Fibroblast of mammary gland (primary cell): ENCODE results near the gene CLDN3.

Experiments
- DNase-seq: peaks from one replicate; pipeline ENCODE4 v3.0.0-alpha.2; 2010; ENCODE audit warnings: low read depth
- H3K4me3 ChIP-seq: 2 replicates; pipeline ENCODE4 v1.5.1; 2011; ENCODE audit warnings: low read depth, mild to moderate bottlenecking, low read length, moderate library complexity; ENCODE audit not compliant: control insufficient read depth
- TF ChIP-seq, protein P1 (sequence below): conservative IDR thresholded peaks from 2 replicates; pipeline ENCODE4 v1.5.1; 2011; ENCODE audit warnings: low read depth, low read length, inconsistent platforms; ENCODE audit not compliant: control insufficient read depth, insufficient read depth

The CLDN3 gene

DNA sequence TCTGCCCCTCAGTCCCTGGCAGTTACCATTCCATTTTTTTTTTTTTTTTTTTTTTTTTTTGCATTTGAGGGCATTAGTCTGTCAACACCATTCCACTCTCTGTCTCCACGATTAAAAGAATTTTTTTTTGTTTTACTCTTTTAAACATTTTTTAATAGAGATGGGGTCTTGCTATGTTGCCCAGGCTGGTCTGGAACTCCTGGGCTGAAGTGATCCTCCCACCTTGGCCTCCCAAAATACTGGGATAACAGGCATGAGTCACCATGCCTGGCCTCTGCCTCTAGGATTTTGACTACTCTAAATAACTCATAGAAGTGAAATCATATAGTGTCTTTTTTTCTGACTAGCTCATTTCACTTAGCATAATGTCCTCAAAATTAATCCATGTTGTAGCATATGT is 16.5 kb upstream of the CLDN3 start:
- no peak for DNase-seq
- TF ChIP-seq, protein P1, sequence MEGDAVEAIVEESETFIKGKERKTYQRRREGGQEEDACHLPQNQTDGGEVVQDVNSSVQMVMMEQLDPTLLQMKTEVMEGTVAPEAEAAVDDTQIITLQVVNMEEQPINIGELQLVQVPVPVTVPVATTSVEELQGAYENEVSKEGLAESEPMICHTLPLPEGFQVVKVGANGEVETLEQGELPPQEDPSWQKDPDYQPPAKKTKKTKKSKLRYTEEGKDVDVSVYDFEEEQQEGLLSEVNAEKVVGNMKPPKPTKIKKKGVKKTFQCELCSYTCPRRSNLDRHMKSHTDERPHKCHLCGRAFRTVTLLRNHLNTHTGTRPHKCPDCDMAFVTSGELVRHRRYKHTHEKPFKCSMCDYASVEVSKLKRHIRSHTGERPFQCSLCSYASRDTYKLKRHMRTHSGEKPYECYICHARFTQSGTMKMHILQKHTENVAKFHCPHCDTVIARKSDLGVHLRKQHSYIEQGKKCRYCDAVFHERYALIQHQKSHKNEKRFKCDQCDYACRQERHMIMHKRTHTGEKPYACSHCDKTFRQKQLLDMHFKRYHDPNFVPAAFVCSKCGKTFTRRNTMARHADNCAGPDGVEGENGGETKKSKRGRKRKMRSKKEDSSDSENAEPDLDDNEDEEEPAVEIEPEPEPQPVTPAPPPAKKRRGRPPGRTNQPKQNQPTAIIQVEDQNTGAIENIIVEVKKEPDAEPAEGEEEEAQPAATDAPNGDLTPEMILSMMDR = no peak
- no peak overlapping the region for H3K4me3 ChIP-seq

DNA sequence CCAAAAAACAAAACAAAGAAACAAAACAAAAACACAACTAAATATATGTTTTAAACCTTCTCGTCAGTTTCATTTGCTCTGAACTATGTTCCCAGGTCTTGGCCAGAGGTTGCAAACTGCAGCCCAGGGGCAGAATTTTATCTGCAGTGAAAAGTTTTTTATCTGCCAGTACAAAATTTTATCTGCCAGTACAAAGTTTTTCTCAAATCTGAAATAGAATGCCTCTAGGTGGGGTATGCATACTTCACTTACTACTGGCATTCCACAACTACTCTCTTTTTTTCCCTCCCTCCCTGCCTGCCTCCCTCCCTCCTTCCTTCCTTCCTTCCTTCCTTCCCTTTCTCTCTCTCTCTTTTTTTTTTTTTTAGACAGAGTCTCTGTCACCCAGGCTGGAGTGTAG is 9.4 kb upstream of the CLDN3 start:
- H3K4me3 ChIP-seq = no peak overlapping the region
- TF ChIP-seq, protein P1 = no peak
- DNase-seq = no peak

DNA sequence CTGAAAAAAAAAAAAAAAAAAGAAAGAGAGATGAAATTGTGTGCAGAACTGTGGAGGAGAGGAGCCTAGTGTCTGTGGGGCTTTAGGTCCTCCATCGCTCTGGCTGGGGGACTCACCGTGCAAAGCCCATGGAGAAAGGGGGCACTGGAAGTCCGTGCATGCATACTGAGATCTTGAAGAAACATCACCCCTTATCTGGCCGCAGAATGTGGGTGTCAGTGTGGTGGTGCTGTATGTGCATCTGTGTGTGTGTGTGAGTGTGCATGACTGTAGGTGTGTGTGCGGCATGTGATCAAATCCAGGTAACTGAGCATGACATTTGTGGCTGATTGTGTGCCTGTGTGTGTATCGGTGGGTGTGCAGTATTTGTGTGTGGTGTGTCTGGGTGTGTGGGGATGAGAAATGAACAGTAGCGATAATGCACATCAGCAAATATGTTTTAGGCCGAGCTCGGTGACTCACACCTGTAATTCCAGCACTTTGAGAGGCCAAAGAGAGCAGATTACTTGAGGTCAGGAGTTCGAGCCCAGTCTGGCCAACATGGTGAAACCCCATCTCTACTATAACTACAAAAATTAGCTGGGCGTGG is 8.8 kb upstream of the CLDN3 start:
- no peak overlapping the region for H3K4me3 ChIP-seq
- DNase-seq = no peak
- TF ChIP-seq, protein P1 = no peak

DNA sequence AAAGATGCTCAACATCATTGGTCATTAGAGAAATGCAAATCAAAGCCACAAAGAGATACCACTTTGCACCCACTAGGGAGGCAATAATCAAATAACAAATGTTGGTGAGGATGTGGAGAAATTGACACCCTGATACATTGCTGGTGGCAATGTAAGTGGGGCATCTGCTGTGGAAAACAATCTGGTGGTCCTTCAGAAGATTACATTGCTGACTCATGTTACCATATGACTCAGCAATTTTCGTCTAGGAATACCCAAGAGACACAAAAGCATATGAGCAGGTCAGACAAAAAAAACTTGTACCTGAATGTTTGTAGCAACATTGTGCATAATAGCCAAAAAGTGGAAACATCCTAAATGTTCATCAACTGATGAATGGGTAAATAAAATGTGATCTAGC is 4.9 kb upstream of the CLDN3 start:
- H3K4me3 ChIP-seq = no peak overlapping the region
- DNase-seq = peak; percentile 62
- TF ChIP-seq, protein P1 = no peak

DNA sequence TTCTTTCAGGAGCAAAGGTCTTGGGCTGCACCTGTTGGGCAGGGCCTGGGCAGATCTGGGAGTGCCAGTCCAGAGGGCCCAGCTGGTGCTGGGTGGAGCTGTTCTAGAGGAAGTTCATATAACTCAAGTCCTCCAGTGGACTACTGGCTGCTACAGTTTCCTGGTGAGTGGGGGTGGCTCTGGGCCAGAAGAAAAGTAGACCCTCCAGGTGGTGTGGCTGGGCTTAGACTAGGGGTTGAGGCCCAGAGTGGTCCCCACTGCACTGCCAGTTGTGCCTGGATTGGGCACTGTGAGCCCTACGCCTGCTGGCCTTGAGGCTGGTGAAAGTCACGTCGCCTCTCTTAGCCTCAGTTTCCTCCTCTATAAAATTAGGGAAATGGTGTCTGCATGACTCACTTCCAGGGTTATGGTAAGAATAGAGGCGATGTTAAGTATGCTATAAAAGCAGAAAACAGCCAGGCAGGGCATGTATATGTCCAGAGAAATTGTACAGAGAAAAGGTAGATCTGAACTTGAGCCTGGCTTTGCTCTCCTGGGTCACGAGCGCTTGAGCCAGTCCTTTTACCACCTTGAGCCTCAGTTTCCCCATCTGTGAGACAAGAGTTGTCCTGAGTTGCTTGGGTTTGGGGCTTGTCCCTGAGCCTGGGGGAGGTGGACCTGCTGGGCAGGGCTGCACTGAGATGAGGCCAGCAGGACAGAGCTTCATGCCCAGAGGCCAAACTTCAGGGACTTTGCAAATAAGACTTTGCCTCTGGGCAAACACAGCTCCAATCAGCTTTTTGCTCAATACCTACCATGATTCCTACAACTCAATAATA is 3.8 kb upstream of the CLDN3 start:
- H3K4me3 ChIP-seq = no peak overlapping the region
- no peak for DNase-seq
- TF ChIP-seq, protein P1 = no peak

DNA sequence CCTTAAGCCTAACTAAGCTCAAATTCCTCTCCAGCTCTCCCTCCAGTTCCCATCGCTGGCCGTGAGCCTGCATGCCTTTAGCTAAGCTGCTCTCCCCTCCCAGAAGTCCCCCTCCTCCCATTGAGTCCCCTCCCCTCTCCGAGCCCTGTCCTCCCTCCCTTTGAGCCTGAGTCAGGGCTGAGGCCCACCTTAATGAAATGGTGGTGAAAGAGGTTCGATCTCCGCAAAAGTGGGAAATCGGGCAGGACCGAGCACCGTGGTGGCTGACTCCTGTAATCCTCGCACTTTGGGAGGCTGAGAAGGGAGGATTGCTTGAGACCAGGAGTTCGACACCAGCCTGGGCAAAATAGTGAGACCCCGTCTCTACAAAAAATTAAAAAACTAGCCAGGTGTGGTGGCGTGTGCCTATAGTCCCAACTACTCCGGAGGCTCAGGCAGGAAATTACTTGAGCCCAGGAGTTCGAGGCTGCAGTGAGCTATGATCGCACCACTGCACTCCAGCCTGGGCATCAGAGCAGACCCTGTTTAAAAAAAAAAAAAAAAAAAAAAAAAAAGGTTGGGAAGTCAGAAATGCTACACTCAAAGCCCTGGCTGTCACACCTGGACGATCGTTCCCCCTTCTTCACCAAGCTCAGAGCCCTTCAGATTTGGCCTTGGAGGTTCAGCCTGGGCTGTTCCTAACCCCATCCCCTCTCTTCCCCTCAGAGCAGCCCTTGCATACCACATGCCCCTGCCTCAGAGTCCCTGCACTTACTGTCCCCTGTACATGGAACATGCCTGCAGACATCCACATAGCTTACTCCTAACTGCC is 995 bp upstream of the CLDN3 start:
- no peak for DNase-seq
- no peak overlapping the region for H3K4me3 ChIP-seq
- TF ChIP-seq, protein P1 = no peak
